ENCODE data around the gene ADAM12. TPM values are rescaled to one million over a fixed set of nuclear protein-coding genes. Genes with fewer than 3 reads are reported as not detected.

ADAM12 gene
- total and polyA plus RNA-seq, 2 of the 13 experiments (the other 11 are each of a cell fraction or from before 2014, with no cell fraction given) = not detected

DNA sequence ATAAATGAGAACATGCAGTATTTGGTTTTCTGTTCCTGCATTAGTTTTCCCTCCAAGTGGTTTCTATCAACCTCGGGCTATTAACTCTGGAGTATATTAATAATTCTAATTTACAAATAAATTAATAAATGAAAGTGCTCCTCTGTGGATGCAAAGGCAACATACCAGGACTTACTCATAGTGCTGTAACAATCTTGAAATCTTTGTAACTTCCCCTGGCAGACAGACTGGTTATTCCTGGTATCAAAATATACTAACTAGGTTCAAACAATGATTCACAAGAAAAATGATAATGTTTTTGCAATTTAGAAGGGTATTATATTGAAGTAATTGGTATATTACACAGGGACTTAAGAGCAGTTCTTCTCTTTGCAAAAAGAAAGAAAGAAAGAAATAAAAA is 314.7 kb downstream of the ADAM12 start:
- Histone ChIP-seq H3K36me3 (replicated peaks in 1 of 2; ENCODE audit: control insufficient read depth in 1 of 2, insufficient read depth in 2 of 2, low read length in 2 of 2) (no peaks in the 10 kb centered on the region), H3K9me3 (ENCODE audit: low read length) (no peaks in the 10 kb centered on the region), H3K4me2 (ENCODE audit: low read depth, low read length) (no peak overlapping the region), H3K9ac (ENCODE audit: insufficient read depth, low read depth, low read length) (no peak overlapping the region), H3K27me3 (ENCODE audit: control insufficient read depth in 1 of 2, insufficient read depth in 2 of 2, low read length in 2 of 2) (peaks cover 2 to 21% of the 10 kb centered on the region in 2 experiments; a peak in 3 of 5 replicates), H3K4me3 (replicated peaks in 1 of 3; ENCODE audit: insufficient read depth in 1 of 3, low read depth in 2 of 3, low read length in 3 of 3) (no peak overlapping the region), H3K4me1 (ENCODE audit: insufficient read depth, low read length) (no peaks in the 10 kb centered on the region), H2AFZ (ENCODE audit: low read length) (no peak overlapping the region), H3K79me2 (ENCODE audit: insufficient read depth, low read length) (no peaks in the 10 kb centered on the region), H3K27ac (ENCODE audit: extremely low read length, insufficient read depth, low read length) (no peak overlapping the region), H4K20me1 (ENCODE audit: insufficient read depth, low read length) (no peaks in the 10 kb centered on the region)
- BruUV-seq (replicated peaks) = no TSS peak
- TF ChIP-seq ZNF232 (CRISPR knock-in tag; IDR thresholded peaks at IDR 0.05; ENCODE audit: borderline replicate concordance) (no peak), RFX5 (IDR thresholded peaks at IDR 0.05; ENCODE audit: low read depth, low read length) (no peak), ISL2 (CRISPR knock-in tag; IDR thresholded peaks at IDR 0.05) (no peak), REL (CRISPR knock-in tag; conservative IDR thresholded peaks at IDR 0.05) (no peak), MEIS2 (CRISPR knock-in tag; IDR thresholded peaks at IDR 0.05) (no peak), ARHGAP35 (CRISPR knock-in tag; IDR thresholded peaks at IDR 0.05; ENCODE audit: borderline replicate concordance) (no peak)
- TF ChIP-seq, protein P1, sequence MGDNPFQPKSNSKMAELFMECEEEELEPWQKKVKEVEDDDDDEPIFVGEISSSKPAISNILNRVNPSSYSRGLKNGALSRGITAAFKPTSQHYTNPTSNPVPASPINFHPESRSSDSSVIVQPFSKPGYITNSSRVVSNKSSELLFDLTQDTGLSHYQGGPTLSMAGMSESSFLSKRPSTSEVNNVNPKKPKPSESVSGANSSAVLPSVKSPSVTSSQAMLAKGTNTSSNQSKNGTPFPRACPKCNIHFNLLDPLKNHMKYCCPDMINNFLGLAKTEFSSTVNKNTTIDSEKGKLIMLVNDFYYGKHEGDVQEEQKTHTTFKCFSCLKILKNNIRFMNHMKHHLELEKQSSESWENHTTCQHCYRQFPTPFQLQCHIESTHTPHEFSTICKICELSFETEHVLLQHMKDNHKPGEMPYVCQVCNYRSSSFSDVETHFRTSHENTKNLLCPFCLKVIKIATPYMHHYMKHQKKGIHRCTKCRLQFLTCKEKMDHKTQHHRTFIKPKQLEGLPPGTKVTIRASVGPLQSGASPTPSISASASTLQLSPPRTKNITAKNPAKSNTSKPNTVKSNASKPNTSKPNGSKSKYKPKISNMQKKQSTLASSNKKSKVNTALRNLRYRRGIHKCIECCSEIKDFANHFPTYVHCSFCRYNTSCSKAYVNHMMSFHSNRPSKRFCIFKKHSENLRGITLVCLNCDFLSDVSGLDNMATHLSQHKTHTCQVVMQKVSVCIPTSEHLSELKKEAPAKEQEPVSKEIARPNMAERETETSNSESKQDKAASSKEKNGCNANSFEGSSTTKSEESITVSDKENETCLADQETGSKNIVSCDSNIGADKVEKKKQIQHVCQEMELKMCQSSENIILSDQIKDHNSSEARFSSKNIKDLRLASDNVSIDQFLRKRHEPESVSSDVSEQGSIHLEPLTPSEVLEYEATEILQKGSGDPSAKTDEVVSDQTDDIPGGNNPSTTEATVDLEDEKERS (CRISPR knock-in tag; IDR thresholded peaks at IDR 0.05) = no peak
- FAIRE-seq = no peak
- no peak for ATAC-seq
- DNase-seq (ENCODE audit: low spot score) = no peak
- intact Hi-C loops (cut with micrococcal nuclease; ENCODE audit: unreplicated experiment) = no loop called here
- WGBS (ENCODE audit: low lambda C conversion rate) = 0% methylated on average over 1 of the region's 1 CpG
- in situ Hi-C loops (cut with HindIII; ENCODE audit: extremely low pct_ligation_motif_present, low pct_unique_long_range_greater_than_20kb) = no loop called here
- ChIA-PET POLR2A (no interaction called here), CTCF (ENCODE audit: low intra/inter-chr PET ratio, low total read pairs) (no interaction called here)
